NCI-H524 treated with DMSO at 0.1 percent for 48 hours (cell line): ENCODE data around the gene TSPAN15.
"Not testable (repeated sequence)": the region's sequence is repeated elsewhere in the genome, so short reads cannot be mapped to it uniquely, and the experiment has no call there.

Experiments
- DNase-seq: peaks from one replicate; lab custom pipeline; 2025; lab: John Stamatoyannopoulos, UW

TSPAN15 gene

GRCh38 chr10:69446650-69447151, 4.6 kb upstream of the TSPAN15 start:
- DNase-seq, result no peak

GRCh38 chr10:69449841-69450240, 1.4 kb upstream of the TSPAN15 start:
- DNase-seq, result no peak

- DNase-seq, result not testable (repeated sequence)
Measured at GRCh38 chr10:69450395-69450794, 870 bp upstream of the TSPAN15 start.

- DNase-seq, result no peak
Measured at GRCh38 chr10:69451784-69452251, 553 bp downstream of the TSPAN15 start.

- DNase-seq, result no peak
Measured at GRCh38 chr10:69452676-69453415, 1.6 kb downstream of the TSPAN15 start.

- DNase-seq, result no peak
Measured at GRCh38 chr10:69453795-69454194, 2.5 kb downstream of the TSPAN15 start.

- DNase-seq, result no peak
Measured at GRCh38 chr10:69455006-69455763, 3.9 kb downstream of the TSPAN15 start.

GRCh38 chr10:69456880-69457693, 5.8 kb downstream of the TSPAN15 start:
- no peak for DNase-seq

- DNase-seq, result peak; percentile 30
Measured at GRCh38 chr10:69457771-69458237, 6.5 kb downstream of the TSPAN15 start.

GRCh38 chr10:69458430-69459100, 7.3 kb downstream of the TSPAN15 start:
- DNase-seq, result no peak

GRCh38 chr10:69459101-69459790, 8.0 kb downstream of the TSPAN15 start:
- no peak for DNase-seq

GRCh38 chr10:69459893-69460575, 8.8 kb downstream of the TSPAN15 start:
- no peak for DNase-seq

- no peak for DNase-seq
Measured at GRCh38 chr10:69460576-69461242, 9.4 kb downstream of the TSPAN15 start.

- no peak for DNase-seq
Measured at GRCh38 chr10:69461243-69462025, 10.2 kb downstream of the TSPAN15 start.

- no peak for DNase-seq
Measured at GRCh38 chr10:69463886-69464285, 12.6 kb downstream of the TSPAN15 start.

GRCh38 chr10:69464401-69464800, 13.1 kb downstream of the TSPAN15 start:
- no peak for DNase-seq

- no peak for DNase-seq
Measured at GRCh38 chr10:69464801-69465401, 13.6 kb downstream of the TSPAN15 start.

- no peak for DNase-seq
Measured at GRCh38 chr10:69465457-69466157, 14.3 kb downstream of the TSPAN15 start.
